GM12878 (cell line): ENCODE measurements around the gene SHC4. TPM values are rescaled to one million over a fixed set of nuclear protein-coding genes. Genes with fewer than 3 reads are reported as not detected.

Experiments
- ATF7 ChIP-seq: fragments of 450-650 bp; IDR thresholded peaks from 2 replicates; pipeline ENCODE4 v1.6.1; 2016; ENCODE audit warnings: low read depth, mild to moderate bottlenecking
- BCL11A ChIP-seq: IDR thresholded peaks from 2 replicates; pipeline ENCODE4 v1.6.1; 2011; ENCODE audit warnings: low read depth, low read length
- BMI1 ChIP-seq: fragments of 450-650 bp; IDR thresholded peaks from 2 replicates; pipeline ENCODE4 v1.6.1; 2016; ENCODE audit warnings: mild to moderate bottlenecking, moderate library complexity, borderline replicate concordance
- DPF2 ChIP-seq: fragments of 450-650 bp; IDR thresholded peaks from 2 replicates; pipeline ENCODE4 v1.6.1; 2017; ENCODE audit warnings: mild to moderate bottlenecking
- ESRRA ChIP-seq: IDR thresholded peaks from 2 replicates; pipeline ENCODE4 v1.6.1; 2012; ENCODE audit warnings: mild to moderate bottlenecking, low read length, improper control_type of control experiment
- FOXM1 ChIP-seq: IDR thresholded peaks from 2 replicates; pipeline ENCODE4 v1.6.1; 2012; ENCODE audit warnings: low read depth, mild to moderate bottlenecking, inconsistent platforms, low read length, moderate library complexity
- IKZF1 ChIP-seq: fragments of 450-650 bp; conservative IDR thresholded peaks from 2 replicates; pipeline ENCODE4 v1.6.1; 2017; ENCODE audit warnings: antibody characterized with exemption, mild to moderate bottlenecking
- MEF2A ChIP-seq: IDR thresholded peaks from 2 replicates; pipeline ENCODE4 v1.6.1; 2011; ENCODE audit warnings: low read depth, mild to moderate bottlenecking, low read length, moderate library complexity; ENCODE audit not compliant: insufficient read depth
- MTA2 ChIP-seq: fragments of 450-650 bp; IDR thresholded peaks from 2 replicates; pipeline ENCODE4 v1.6.1; 2016; ENCODE audit warnings: low read depth, mild to moderate bottlenecking, moderate library complexity
- MYB ChIP-seq: fragments of 150-350 bp; IDR thresholded peaks from 2 replicates; pipeline ENCODE4 v1.6.1; 2014; ENCODE audit warnings: mild to moderate bottlenecking, low read depth, low read length, borderline replicate concordance
- NBN ChIP-seq: fragments of 450-650 bp; IDR thresholded peaks from 2 replicates; pipeline ENCODE4 v1.6.1; 2016
- POLR2A ChIP-seq: IDR thresholded peaks from 2 replicates; pipeline ENCODE4 v1.6.1; 2011; ENCODE audit warnings: low read depth, mild to moderate bottlenecking, low read length
- POLR2AphosphoS5 ChIP-seq: IDR thresholded peaks from 2 replicates; pipeline ENCODE4 v1.6.1; 2011; ENCODE audit warnings: mild to moderate bottlenecking, low read length, inconsistent platforms
- POU2F2 ChIP-seq: IDR thresholded peaks from 3 replicates; pipeline ENCODE4 v1.6.1; 2011; ENCODE audit warnings: low read depth, mild to moderate bottlenecking, low read length, borderline replicate concordance
- RELA ChIP-seq: fragments of 450-650 bp; IDR thresholded peaks from 2 replicates; pipeline ENCODE4 v1.8.0; 2014; ENCODE audit warnings: borderline replicate concordance; ENCODE audit not compliant: partially characterized antibody
- RFX5 ChIP-seq: IDR thresholded peaks from 2 replicates; pipeline ENCODE4 v1.6.1; 2011; ENCODE audit warnings: low read depth, low read length, improper control_type of control experiment
- SP1 ChIP-seq: IDR thresholded peaks from one replicate; pipeline ENCODE4 v1.6.1; 2011; ENCODE audit warnings: low read depth, low read length
- SRF ChIP-seq, 2 experiments: IDR thresholded peaks; 2 replicates each; pipeline ENCODE4 v1.6.1; 2011; ENCODE audit warnings: low read depth in 2 of 2, low read length in 2 of 2, mild to moderate bottlenecking in 1 of 2, moderate library complexity in 1 of 2
- TBL1XR1 ChIP-seq: IDR thresholded peaks from 2 replicates; pipeline ENCODE4 v1.6.1; 2012; ENCODE audit warnings: low read depth, low read length, improper control_type of control experiment
- TCF12 ChIP-seq: IDR thresholded peaks from 2 replicates; pipeline ENCODE4 v1.6.1; 2011; ENCODE audit warnings: low read depth, mild to moderate bottlenecking, low read length
- ZNF217 ChIP-seq: fragments of 450-650 bp; IDR thresholded peaks from 2 replicates; pipeline ENCODE4 v1.6.1; 2017; ENCODE audit warnings: antibody characterized with exemption, mild to moderate bottlenecking
- polyA plus RNA-seq, 11 experiments: library from polyadenylated mRNA; depleted of rRNA in 4 of 11; unstranded in 6 of 11; stranded (reverse) in 5 of 11; fragments of >200 nt; fragmentation: Nextera tagmentation in 4 of 11; fragmentation: Illumina TruSeq in 1 of 11; extraction: Ambion mirVana in 4 of 11; extraction: Trizol in 1 of 11; gene quantifications; 1 replicate in 1 of 11; 2 replicates in 10 of 11; pipeline versions ENCODE4 v1.2.1 to v1.2.3, GENCODE V29; 2011 to 2016; ENCODE audit warnings: inconsistent platforms in 2 of 11, missing spikeins in 2 of 11, low read depth in 1 of 11
- total RNA-seq, 4 experiments: library from RNA; depleted of rRNA in 3 of 4; stranded (reverse); fragments of >200 nt in 3 of 4; fragmentation: Illumina TruSeq in 1 of 4; extraction: Trizol in 1 of 4; gene quantifications; 2 replicates each; pipeline versions ENCODE4 v1.2.1 to v1.2.3, GENCODE V29; 2013 to 2021
- TF ChIP-seq, protein P1 (sequence below): fragments of 150-350 bp; IDR thresholded peaks from 2 replicates; pipeline ENCODE4 v1.6.1; 2014; ENCODE audit warnings: mild to moderate bottlenecking, low read depth, low read length
- TF ChIP-seq, protein P2 (sequence below): IDR thresholded peaks from 2 replicates; pipeline ENCODE4 v1.6.1; 2012; ENCODE audit warnings: improper control_type of control experiment, low read depth, low read length; ENCODE audit not compliant: insufficient replicate concordance
- TF ChIP-seq, protein P3 (sequence below): IDR thresholded peaks from 2 replicates; pipeline ENCODE4 v1.6.1; 2011; ENCODE audit warnings: low read depth, low read length, improper control_type of control experiment, borderline replicate concordance
- TF ChIP-seq, protein P4 (sequence below): fragments of 450-650 bp; IDR thresholded peaks from 2 replicates; pipeline ENCODE4 v1.6.1; 2017; ENCODE audit warnings: low read depth, mild to moderate bottlenecking, moderate library complexity

SHC4 gene
- total and polyA plus RNA-seq, 10 of the 15 experiments (the other 5 are each of a cell fraction or from before 2014, with no cell fraction given), result 0.04 to 0.87 (median 0.14) TPM

DNA sequence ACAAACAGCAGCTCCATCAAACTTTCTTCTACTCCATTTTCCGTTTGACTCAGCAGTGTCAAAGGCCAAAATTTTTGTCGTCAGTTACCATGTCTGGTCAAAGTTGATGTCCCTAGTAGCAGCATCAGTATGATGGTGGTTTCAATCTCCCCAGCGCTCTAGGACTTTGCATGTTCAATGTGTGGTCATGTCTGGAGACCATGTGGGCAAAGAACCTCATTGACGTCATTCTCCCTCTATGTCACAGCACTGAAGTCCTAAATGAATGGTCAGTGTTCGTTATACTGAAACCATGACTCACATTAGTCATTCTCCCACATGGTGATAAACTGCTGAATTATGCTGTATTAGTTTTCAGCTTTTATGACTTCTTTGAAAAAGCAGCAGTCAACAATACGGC is 23.2 kb downstream of the SHC4 start (continued):
- TF ChIP-seq RELA, result peak; percentile 11
- 0 out of 2 replicates have a peak, but pooled peaks have one; percentile 19 for TF ChIP-seq ZNF217
- TF ChIP-seq, protein P1, sequence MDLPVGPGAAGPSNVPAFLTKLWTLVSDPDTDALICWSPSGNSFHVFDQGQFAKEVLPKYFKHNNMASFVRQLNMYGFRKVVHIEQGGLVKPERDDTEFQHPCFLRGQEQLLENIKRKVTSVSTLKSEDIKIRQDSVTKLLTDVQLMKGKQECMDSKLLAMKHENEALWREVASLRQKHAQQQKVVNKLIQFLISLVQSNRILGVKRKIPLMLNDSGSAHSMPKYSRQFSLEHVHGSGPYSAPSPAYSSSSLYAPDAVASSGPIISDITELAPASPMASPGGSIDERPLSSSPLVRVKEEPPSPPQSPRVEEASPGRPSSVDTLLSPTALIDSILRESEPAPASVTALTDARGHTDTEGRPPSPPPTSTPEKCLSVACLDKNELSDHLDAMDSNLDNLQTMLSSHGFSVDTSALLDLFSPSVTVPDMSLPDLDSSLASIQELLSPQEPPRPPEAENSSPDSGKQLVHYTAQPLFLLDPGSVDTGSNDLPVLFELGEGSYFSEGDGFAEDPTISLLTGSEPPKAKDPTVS, result no peak
- 0 out of 2 replicates have a peak, but pooled peaks have one; percentile 32 for TF ChIP-seq TCF12
- peak; percentile 85; the same call in 1 of the 2 replicates for TF ChIP-seq IKZF1
- TF ChIP-seq POLR2AphosphoS5, result no peak
- peak; percentile 98 for TF ChIP-seq DPF2
- TF ChIP-seq, protein P2, sequence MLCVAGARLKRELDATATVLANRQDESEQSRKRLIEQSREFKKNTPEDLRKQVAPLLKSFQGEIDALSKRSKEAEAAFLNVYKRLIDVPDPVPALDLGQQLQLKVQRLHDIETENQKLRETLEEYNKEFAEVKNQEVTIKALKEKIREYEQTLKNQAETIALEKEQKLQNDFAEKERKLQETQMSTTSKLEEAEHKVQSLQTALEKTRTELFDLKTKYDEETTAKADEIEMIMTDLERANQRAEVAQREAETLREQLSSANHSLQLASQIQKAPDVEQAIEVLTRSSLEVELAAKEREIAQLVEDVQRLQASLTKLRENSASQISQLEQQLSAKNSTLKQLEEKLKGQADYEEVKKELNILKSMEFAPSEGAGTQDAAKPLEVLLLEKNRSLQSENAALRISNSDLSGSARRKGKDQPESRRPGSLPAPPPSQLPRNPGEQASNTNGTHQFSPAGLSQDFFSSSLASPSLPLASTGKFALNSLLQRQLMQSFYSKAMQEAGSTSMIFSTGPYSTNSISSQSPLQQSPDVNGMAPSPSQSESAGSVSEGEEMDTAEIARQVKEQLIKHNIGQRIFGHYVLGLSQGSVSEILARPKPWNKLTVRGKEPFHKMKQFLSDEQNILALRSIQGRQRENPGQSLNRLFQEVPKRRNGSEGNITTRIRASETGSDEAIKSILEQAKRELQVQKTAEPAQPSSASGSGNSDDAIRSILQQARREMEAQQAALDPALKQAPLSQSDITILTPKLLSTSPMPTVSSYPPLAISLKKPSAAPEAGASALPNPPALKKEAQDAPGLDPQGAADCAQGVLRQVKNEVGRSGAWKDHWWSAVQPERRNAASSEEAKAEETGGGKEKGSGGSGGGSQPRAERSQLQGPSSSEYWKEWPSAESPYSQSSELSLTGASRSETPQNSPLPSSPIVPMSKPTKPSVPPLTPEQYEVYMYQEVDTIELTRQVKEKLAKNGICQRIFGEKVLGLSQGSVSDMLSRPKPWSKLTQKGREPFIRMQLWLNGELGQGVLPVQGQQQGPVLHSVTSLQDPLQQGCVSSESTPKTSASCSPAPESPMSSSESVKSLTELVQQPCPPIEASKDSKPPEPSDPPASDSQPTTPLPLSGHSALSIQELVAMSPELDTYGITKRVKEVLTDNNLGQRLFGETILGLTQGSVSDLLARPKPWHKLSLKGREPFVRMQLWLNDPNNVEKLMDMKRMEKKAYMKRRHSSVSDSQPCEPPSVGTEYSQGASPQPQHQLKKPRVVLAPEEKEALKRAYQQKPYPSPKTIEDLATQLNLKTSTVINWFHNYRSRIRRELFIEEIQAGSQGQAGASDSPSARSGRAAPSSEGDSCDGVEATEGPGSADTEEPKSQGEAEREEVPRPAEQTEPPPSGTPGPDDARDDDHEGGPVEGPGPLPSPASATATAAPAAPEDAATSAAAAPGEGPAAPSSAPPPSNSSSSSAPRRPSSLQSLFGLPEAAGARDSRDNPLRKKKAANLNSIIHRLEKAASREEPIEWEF, result no peak
- TF ChIP-seq NBN, result peak; percentile 93
- TF ChIP-seq, protein P3, sequence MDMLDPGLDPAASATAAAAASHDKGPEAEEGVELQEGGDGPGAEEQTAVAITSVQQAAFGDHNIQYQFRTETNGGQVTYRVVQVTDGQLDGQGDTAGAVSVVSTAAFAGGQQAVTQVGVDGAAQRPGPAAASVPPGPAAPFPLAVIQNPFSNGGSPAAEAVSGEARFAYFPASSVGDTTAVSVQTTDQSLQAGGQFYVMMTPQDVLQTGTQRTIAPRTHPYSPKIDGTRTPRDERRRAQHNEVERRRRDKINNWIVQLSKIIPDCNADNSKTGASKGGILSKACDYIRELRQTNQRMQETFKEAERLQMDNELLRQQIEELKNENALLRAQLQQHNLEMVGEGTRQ, result peak; percentile 37; the same call in 1 of the 2 replicates
- no peak for TF ChIP-seq ESRRA
- TF ChIP-seq, protein P4, sequence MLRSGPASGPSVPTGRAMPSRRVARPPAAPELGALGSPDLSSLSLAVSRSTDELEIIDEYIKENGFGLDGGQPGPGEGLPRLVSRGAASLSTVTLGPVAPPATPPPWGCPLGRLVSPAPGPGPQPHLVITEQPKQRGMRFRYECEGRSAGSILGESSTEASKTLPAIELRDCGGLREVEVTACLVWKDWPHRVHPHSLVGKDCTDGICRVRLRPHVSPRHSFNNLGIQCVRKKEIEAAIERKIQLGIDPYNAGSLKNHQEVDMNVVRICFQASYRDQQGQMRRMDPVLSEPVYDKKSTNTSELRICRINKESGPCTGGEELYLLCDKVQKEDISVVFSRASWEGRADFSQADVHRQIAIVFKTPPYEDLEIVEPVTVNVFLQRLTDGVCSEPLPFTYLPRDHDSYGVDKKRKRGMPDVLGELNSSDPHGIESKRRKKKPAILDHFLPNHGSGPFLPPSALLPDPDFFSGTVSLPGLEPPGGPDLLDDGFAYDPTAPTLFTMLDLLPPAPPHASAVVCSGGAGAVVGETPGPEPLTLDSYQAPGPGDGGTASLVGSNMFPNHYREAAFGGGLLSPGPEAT, result peak; percentile 27; the same call in 1 of the 2 replicates
- no peak for TF ChIP-seq POLR2A
- TF ChIP-seq MYB, result peak; percentile 54
- TF ChIP-seq SP1, result peak; percentile 16
- peak; percentile 96 for TF ChIP-seq BCL11A
- no peak for TF ChIP-seq SRF (IDR thresholded peaks at IDR 0.05; ENCODE audit: low read depth in 2 of 2, low read length in 2 of 2)
- TF ChIP-seq ATF7, result peak; percentile 99
- peak; percentile 52; the same call in 1 of the 2 replicates for TF ChIP-seq TBL1XR1
- peak; percentile 82 for TF ChIP-seq BMI1
- 0 out of 2 replicates have a peak, but pooled peaks have one; percentile 72 for TF ChIP-seq FOXM1
- peak; percentile 96 for TF ChIP-seq MTA2
- TF ChIP-seq POU2F2, result peak; percentile 90; the same call in 1 of the 3 replicates
- no peak for TF ChIP-seq RFX5
- 0 out of 2 replicates have a peak, but pooled peaks have one; percentile 42 for TF ChIP-seq MEF2A
